GM19239 (cell line): ENCODE measurements around the gene CCT4.
"Not testable (repeated sequence)": the region's sequence is repeated elsewhere in the genome, so short reads cannot be mapped to it uniquely, and the experiment has no call there.

Experiments used
- DNase-seq: peaks from one replicate; pipeline ENCODE4 v3.0.0; 2011; ENCODE audit warnings: low spot score; ENCODE audit not compliant: insufficient read length
- FAIRE-seq: peaks from 2 replicates; lab custom pipeline; 2011; peaks lifted over from hg19 to GRCh38; lab: Jason Lieb, UNC

The CCT4 gene

DNA sequence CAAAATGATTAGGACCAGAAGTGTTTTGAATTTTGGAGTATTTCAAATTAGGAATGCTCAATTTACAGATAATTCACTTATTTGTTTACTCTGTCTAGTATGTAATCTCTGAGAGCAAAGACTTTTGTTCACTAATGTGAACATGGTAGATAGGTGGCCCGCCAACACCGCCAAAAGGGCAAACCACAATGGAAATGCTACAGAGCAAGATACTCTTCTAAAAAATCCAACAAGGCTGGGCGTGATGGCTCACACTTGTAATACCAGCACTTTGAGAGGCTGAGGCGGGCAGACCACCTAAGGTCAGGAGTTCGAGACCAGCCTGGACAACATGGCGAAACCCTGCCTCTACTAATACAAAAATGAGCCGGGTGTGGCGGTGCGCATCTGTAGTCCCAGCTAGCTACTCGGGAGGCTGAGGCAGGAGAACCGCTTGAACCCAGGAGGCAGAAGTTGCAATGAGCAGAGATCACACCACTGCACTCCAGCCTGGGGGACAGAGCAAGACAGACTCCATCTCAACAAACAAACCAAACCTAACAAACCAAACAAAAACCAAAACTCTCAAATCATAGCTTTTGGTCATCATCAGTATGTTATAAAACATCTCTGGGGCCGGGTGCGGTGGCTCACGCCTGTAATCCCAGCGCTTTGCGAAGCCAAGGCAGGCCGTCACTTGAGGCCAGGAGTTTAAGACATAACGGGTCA, 2.4 kb downstream of the CCT4 start:
- FAIRE-seq (no peak), DNase-seq (no peak)

- FAIRE-seq = no peak
- DNase-seq = no peak
These were observed 5.6 kb downstream of the CCT4 start for GRCh38 chr2:61882850-61883249.

- FAIRE-seq = not testable (repeated sequence)
These were observed 9.1 kb downstream of the CCT4 start for GRCh38 chr2:61879351-61879750.

GRCh38 chr2:61878761-61879160, 9.7 kb downstream of the CCT4 start:
- DNase-seq (no peak), FAIRE-seq (no peak)

More at GRCh38 chr2:61879351-61879750, 9.1 kb downstream of the CCT4 start:
- not testable (repeated sequence) for DNase-seq

- no peak for DNase-seq
- FAIRE-seq = no peak
These were observed 10.7 kb downstream of the CCT4 start for GRCh38 chr2:61877571-61878245.

DNA sequence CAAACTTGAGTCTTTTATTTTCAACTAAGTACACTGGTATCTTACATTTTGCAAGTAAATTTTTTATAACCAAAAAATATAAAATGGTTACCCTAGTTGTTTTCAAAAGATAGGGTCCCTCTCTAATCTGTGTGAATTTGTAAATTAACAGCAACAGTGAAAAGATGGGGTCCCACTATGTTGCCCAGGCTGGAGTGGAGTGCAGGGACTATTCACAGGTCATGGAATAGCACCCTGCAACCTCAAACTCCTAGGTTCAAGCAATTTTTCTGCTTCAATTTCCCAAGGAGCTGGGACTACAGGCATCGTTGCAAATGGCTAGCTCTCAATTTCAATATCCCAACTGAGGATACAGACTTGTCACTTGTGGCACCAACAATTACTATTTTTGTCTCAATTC, 12.1 kb downstream of the CCT4 start:
- no peak for FAIRE-seq

DNA sequence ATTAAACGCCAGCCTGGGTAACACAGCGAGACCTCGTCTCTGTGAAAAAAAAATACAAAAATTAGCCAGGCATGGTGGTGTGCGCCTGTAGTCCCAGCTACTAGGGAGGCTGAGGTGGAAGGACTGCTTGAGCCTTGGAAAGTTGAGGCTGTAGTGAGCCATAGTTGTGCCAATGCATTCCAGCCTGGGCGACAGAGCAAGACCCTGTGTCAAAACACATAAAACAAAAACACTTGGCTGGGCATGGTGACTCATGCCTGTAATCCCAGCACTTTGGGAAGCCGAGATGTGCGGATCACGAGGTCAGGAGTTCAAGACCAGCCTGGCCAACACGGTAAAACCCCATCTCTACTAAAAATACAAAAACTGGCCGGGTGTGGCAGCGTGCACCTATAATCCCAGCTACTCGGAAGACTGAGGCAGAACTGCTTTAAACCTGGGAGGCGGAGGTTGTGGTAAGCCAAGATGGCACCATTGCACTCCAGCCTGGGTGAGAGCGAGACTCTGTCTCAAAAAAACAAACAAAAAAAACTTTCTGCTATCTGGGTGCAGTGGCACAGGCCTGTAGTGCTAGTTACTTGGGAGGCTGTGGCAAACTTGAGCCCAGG, 21.9 kb downstream of the CCT4 start:
- not testable (repeated sequence) for FAIRE-seq

More for the DNA sequence above, 12.1 kb downstream of the CCT4 start:
- no peak for DNase-seq

GRCh38 chr2:61862085-61862484, 26.4 kb downstream of the CCT4 start:
- no peak for DNase-seq
- no peak for FAIRE-seq

More for the DNA sequence above, 21.9 kb downstream of the CCT4 start:
- DNase-seq = not testable (repeated sequence)

GRCh38 chr2:61857224-61857623, 31.2 kb downstream of the CCT4 start:
- DNase-seq (no peak), FAIRE-seq (no peak)

- no peak for FAIRE-seq
- no peak for DNase-seq
These were observed 33.2 kb downstream of the CCT4 start for GRCh38 chr2:61855318-61855613.

DNA sequence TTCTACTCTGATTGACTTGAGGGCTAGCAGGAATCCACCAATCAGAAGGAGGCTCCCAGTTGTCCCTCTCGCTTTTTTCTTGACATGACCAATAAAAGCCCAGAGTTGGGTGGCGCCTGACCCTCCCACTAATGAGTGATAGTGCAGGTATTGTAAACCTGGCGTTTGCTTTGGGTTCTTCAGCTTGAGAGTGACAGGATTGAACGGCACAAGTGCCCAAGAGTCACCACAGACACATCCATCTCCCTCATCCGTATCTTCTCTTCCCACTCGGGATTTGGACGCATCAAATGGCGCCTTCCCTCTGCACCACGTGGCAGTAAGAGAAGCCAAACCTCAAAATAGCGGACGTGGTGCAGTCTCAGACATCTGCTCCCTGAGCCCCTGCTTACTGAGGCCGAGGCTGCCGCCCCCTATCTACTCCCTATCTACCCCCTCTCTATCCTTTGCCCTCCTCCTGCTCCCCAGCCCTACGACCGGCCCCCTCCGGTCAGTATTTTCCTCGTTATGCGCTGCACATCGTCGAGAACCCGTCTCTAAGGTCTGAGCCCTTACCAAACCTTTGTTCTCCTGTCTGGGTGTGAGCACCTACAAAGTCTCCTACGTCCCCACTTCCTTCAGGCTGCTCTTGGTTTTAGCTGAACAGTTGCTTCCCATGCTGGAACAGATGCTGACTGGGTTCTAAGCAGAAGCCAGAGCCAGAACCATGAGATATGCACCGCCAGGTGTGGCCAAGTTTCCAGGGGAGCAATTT, 33.7 kb downstream of the CCT4 start:
- FAIRE-seq (peak; percentile 99), DNase-seq (peak; percentile 80)

DNA sequence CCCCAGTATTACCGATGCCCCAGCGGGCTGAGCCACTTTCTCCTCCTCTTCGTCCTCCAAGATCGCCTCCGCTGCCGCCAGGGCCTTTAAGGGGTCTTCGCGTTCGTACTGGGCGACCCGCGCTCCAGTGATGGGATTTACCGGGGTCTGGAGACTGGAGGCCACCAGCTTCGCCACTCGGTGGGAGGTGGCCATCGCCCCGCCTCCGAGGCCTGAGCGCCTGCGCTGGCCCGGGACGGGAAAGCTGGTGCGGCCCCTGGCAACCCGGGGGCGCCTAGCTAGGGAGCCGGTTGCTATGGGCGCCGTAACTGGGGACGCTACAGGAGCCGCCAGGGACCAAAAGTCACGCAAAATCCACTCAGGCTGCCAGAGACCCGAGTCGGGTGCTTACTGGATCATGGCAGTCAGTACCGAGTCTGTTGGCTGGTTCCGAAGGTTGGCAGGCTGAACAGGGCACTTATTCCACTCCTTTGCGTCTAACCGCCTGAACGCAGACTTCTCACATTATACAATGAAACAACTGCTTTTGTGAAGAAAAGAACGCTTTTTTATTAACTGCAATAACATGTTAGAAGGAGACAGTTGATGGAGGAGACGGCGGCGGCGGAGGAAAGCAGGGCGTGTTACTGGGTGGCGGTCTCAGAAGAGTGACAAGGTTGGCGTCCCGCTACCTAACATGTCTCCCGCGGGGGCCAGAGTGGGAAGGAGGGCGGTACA, 34.5 kb downstream of the CCT4 start, which contains the start of gene FAM161A:
FAM161A (minus strand) TSS at position 214 of the 717 bp plus-strand sequence; CDS start at position 195, 19 bp downstream.
- FAIRE-seq (no peak), DNase-seq (peak; percentile 72)

- DNase-seq (peak; percentile 37), FAIRE-seq (peak; percentile 61)
These were observed 35.2 kb downstream of the CCT4 start for GRCh38 chr2:61853086-61853846.

DNA sequence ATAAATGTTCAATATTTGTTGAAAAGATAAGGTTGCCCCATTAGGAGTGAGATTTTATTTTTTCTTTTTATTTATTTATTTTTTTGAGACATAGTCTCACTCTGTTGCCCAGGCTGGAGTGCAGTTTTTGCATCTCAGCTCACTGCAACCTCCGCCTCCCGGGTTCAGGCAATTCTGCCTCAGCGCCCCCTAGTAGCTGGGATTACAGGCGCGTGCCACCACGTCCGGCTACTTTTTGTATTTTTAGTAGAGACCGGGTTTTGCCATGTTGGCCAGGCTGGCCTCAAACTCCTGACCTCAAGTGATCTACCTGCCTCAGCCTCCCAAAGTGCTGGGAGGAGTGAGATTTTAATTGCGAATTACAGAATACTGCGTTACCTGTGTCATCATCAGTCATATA, 37.2 kb downstream of the CCT4 start:
- not testable (repeated sequence) for FAIRE-seq, DNase-seq

DNA sequence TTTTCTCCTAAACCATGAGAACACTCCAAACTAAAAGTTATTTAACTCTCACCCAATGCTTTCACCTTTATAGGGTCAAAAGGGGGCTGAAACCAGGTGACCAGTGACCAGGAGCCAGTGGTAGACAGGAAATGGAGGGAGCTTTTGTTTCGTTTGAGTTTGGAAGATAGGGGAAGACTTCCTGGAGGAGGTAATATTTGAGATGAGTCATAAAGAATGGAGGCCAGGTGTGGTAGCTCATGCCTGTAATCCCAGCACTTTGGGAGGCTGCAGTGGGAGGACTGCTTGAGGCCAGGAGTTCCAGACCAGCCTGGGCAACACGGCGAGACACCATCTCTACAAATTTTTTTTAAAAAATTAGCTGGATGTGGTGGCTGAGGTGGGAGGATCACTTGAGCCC, 43.1 kb downstream of the CCT4 start:
- no peak for DNase-seq
- FAIRE-seq = no peak

- no peak for DNase-seq
These were observed 47.2 kb downstream of the CCT4 start for GRCh38 chr2:61841286-61841685.

GRCh38 chr2:61834893-61835292, 53.6 kb downstream of the CCT4 start:
- no peak for DNase-seq

More at GRCh38 chr2:61841286-61841685, 47.2 kb downstream of the CCT4 start:
- FAIRE-seq = no peak

GRCh38 chr2:61833971-61834370, 54.5 kb downstream of the CCT4 start:
- DNase-seq = no peak
- no peak for FAIRE-seq

More at GRCh38 chr2:61834893-61835292, 53.6 kb downstream of the CCT4 start:
- FAIRE-seq = no peak

GRCh38 chr2:61832183-61832841, 56.1 kb downstream of the CCT4 start:
- FAIRE-seq = peak; percentile 39

More at GRCh38 chr2:61832183-61832841, 56.1 kb downstream of the CCT4 start:
- no peak for DNase-seq
